ENCODE measurements around the gene NMNAT3.

Gene NMNAT3

GRCh38 chr3:139716908-139717485 is 39.2 kb upstream of the NMNAT3 start:
- H3K9ac ChIP-seq (ENCODE audit: low read depth, low read length), result no peak overlapping the region
- no peaks in the 10 kb centered on the region for H3K79me2 ChIP-seq (ENCODE audit: insufficient read depth, low read length)
- no peaks in the 10 kb centered on the region for H3K36me3 ChIP-seq (ENCODE audit: insufficient read depth, low read length)
- ATAC-seq (ENCODE audit: insufficient read depth, low read depth) (no peak), DNase-seq (no peak)
- H3K27ac ChIP-seq (ENCODE audit: low read length), result no peak overlapping the region
- H3K4me3 ChIP-seq (ENCODE audit: low read depth in 1 of 2, low read length in 2 of 2), result no peak overlapping the region
- no peaks in the 10 kb centered on the region for H3K4me1 ChIP-seq (ENCODE audit: insufficient read depth, low read length)
- H3K4me2 ChIP-seq (ENCODE audit: insufficient read depth, low read length), result no peak overlapping the region
- no peaks in the 10 kb centered on the region for H4K20me1 ChIP-seq (ENCODE audit: insufficient read depth, low read length)
- TF ChIP-seq, protein P1, sequence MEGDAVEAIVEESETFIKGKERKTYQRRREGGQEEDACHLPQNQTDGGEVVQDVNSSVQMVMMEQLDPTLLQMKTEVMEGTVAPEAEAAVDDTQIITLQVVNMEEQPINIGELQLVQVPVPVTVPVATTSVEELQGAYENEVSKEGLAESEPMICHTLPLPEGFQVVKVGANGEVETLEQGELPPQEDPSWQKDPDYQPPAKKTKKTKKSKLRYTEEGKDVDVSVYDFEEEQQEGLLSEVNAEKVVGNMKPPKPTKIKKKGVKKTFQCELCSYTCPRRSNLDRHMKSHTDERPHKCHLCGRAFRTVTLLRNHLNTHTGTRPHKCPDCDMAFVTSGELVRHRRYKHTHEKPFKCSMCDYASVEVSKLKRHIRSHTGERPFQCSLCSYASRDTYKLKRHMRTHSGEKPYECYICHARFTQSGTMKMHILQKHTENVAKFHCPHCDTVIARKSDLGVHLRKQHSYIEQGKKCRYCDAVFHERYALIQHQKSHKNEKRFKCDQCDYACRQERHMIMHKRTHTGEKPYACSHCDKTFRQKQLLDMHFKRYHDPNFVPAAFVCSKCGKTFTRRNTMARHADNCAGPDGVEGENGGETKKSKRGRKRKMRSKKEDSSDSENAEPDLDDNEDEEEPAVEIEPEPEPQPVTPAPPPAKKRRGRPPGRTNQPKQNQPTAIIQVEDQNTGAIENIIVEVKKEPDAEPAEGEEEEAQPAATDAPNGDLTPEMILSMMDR (IDR thresholded peaks at IDR 0.05; ENCODE audit: borderline replicate concordance, extremely low read depth, low read length, poor library complexity, severe bottlenecking), result no peak
- no peak for TF ChIP-seq EZH2 (IDR thresholded peaks at IDR 0.05; ENCODE audit: borderline replicate concordance, low read depth, low read length, severe bottlenecking)
- no peaks in the 10 kb centered on the region for H3K9me3 ChIP-seq (ENCODE audit: insufficient read depth, low read length, severe bottlenecking)
- H3K27me3 ChIP-seq (ENCODE audit: insufficient read depth, low read length, poor library complexity), result no peaks in the 10 kb centered on the region
- no peak overlapping the region for H2AFZ ChIP-seq (ENCODE audit: low read depth, low read length)

- no peak for DNase-seq
Measured at GRCh38 chr3:139715743-139716360, 38.1 kb upstream of the NMNAT3 start.

GRCh38 chr3:139715166-139715565 is 37.4 kb upstream of the NMNAT3 start:
- Histone ChIP-seq H4K20me1 (ENCODE audit: insufficient read depth, low read length) (no peaks in the 10 kb centered on the region), H3K4me3 (ENCODE audit: low read depth in 1 of 2, low read length in 2 of 2) (no peak overlapping the region), H3K4me2 (ENCODE audit: insufficient read depth, low read length) (no peak overlapping the region), H3K79me2 (ENCODE audit: insufficient read depth, low read length) (no peaks in the 10 kb centered on the region), H3K9me3 (ENCODE audit: insufficient read depth, low read length, severe bottlenecking) (no peaks in the 10 kb centered on the region), H3K27me3 (ENCODE audit: insufficient read depth, low read length, poor library complexity) (no peaks in the 10 kb centered on the region), H3K27ac (ENCODE audit: low read length) (no peak overlapping the region), H3K9ac (ENCODE audit: low read depth, low read length) (no peak overlapping the region), H3K4me1 (ENCODE audit: insufficient read depth, low read length) (no peaks in the 10 kb centered on the region), H2AFZ (ENCODE audit: low read depth, low read length) (no peak overlapping the region), H3K36me3 (ENCODE audit: insufficient read depth, low read length) (no peaks in the 10 kb centered on the region)
- ATAC-seq (ENCODE audit: insufficient read depth, low read depth) (no peak), DNase-seq (no peak)
- TF ChIP-seq, protein P1 (IDR thresholded peaks at IDR 0.05; ENCODE audit: borderline replicate concordance, extremely low read depth, low read length, poor library complexity, severe bottlenecking), result no peak
- no peak for TF ChIP-seq EZH2 (IDR thresholded peaks at IDR 0.05; ENCODE audit: borderline replicate concordance, low read depth, low read length, severe bottlenecking)

More at GRCh38 chr3:139715743-139716360, 38.1 kb upstream of the NMNAT3 start:
- Histone ChIP-seq H3K27ac (ENCODE audit: low read length) (no peak overlapping the region), H2AFZ (ENCODE audit: low read depth, low read length) (no peak overlapping the region), H3K9me3 (ENCODE audit: insufficient read depth, low read length, severe bottlenecking) (no peaks in the 10 kb centered on the region), H4K20me1 (ENCODE audit: insufficient read depth, low read length) (no peaks in the 10 kb centered on the region), H3K36me3 (ENCODE audit: insufficient read depth, low read length) (no peaks in the 10 kb centered on the region), H3K9ac (ENCODE audit: low read depth, low read length) (no peak overlapping the region), H3K4me2 (ENCODE audit: insufficient read depth, low read length) (no peak overlapping the region), H3K27me3 (ENCODE audit: insufficient read depth, low read length, poor library complexity) (no peaks in the 10 kb centered on the region), H3K4me1 (ENCODE audit: insufficient read depth, low read length) (no peaks in the 10 kb centered on the region), H3K79me2 (ENCODE audit: insufficient read depth, low read length) (no peaks in the 10 kb centered on the region), H3K4me3 (ENCODE audit: low read depth in 1 of 2, low read length in 2 of 2) (no peak overlapping the region)
- ATAC-seq (ENCODE audit: insufficient read depth, low read depth), result no peak
- TF ChIP-seq EZH2 (IDR thresholded peaks at IDR 0.05; ENCODE audit: borderline replicate concordance, low read depth, low read length, severe bottlenecking), result no peak
- TF ChIP-seq, protein P1 (IDR thresholded peaks at IDR 0.05; ENCODE audit: borderline replicate concordance, extremely low read depth, low read length, poor library complexity, severe bottlenecking), result no peak

Data from DND-41 (cell line).